HG03354 (cell line): ENCODE measurements around the gene LAMTOR5.
A peak's percentile ranks its signal among the peaks of the same experiment; 100 is the strongest.
"Not testable (repeated sequence)": the region's sequence is repeated elsewhere in the genome, so short reads cannot be mapped to it uniquely, and the experiment has no call there.

ENCODE experiments used
- ATAC-seq: cut with Tn5 transposase; IDR thresholded peaks from one replicate; pipeline ENCODE4 v1.9.1; 2021; ENCODE audit warnings: mild to moderate bottlenecking; ENCODE audit not compliant: unreplicated experiment, poor library complexity, severe bottlenecking

The LAMTOR5 gene

GRCh38 chr1:110430366-110430765 lies 22.9 kb upstream of the LAMTOR5 start:
- ATAC-seq, result no peak

GRCh38 chr1:110428946-110429345 lies 21.5 kb upstream of the LAMTOR5 start:
- ATAC-seq, result no peak

- ATAC-seq, result no peak
Measured at GRCh38 chr1:110426854-110427253, 19.4 kb upstream of the LAMTOR5 start.

- ATAC-seq, result no peak
Measured at GRCh38 chr1:110425612-110426152, 18.2 kb upstream of the LAMTOR5 start.

- ATAC-seq, result no peak
Measured at GRCh38 chr1:110424699-110425611, 17.5 kb upstream of the LAMTOR5 start.

- no peak for ATAC-seq
Measured at GRCh38 chr1:110420874-110421793, 13.6 kb upstream of the LAMTOR5 start.

- ATAC-seq, result no peak
Measured at GRCh38 chr1:110420023-110420662, 12.6 kb upstream of the LAMTOR5 start.

GRCh38 chr1:110418729-110419128 lies 11.2 kb upstream of the LAMTOR5 start:
- ATAC-seq, result no peak

- ATAC-seq, result not testable (repeated sequence)
Measured at GRCh38 chr1:110413045-110413444, 5.6 kb upstream of the LAMTOR5 start.

GRCh38 chr1:110412576-110412975 lies 5.1 kb upstream of the LAMTOR5 start:
- ATAC-seq, result peak; percentile 60

- ATAC-seq, result no peak
Measured at GRCh38 chr1:110411173-110411735, 3.8 kb upstream of the LAMTOR5 start.

GRCh38 chr1:110409316-110409715 lies 1.8 kb upstream of the LAMTOR5 start:
- ATAC-seq, result no peak

GRCh38 chr1:110408488-110408887 lies 994 bp upstream of the LAMTOR5 start:
- no peak for ATAC-seq

- not testable (repeated sequence) for ATAC-seq
Measured at GRCh38 chr1:110406407-110406806, 1.1 kb downstream of the LAMTOR5 start.

GRCh38 chr1:110404401-110404800 lies 3.1 kb downstream of the LAMTOR5 start:
- ATAC-seq, result no peak

GRCh38 chr1:110403805-110404204 lies 3.7 kb downstream of the LAMTOR5 start:
- no peak for ATAC-seq

GRCh38 chr1:110396259-110396958 lies 11.1 kb downstream of the LAMTOR5 start:
- ATAC-seq, result not testable (repeated sequence)

- ATAC-seq, result no peak
Measured at GRCh38 chr1:110394493-110394820, 13.0 kb downstream of the LAMTOR5 start.
